Endothelial cell of umbilical vein (primary cell): ENCODE measurements around the gene B4GALNT3. TPM values are rescaled to one million over a fixed set of nuclear protein-coding genes. Genes with fewer than 3 reads are reported as not detected.

Experiments used
- BruUV-seq: library from RNA; stranded (reverse); fragments of 400-500 nt; replicated peaks from 2 replicates; lab custom pipeline; 2021; lab: Mats Ljungman, UMichigan
- CTCF ChIA-PET: fragments of 300-600, 350-600 bp; sonication (Branson Sonifier 250); formaldehyde crosslinking; loops from one replicate; lab custom pipeline; 2021; ENCODE audit warnings: antibody characterized with exemption, inconsistent platforms; lab: Charles Lee
- POLR2A ChIA-PET: fragments of 300-600, 350-600 bp; sonication (Branson Sonifier 250); formaldehyde crosslinking; loops from one replicate; lab custom pipeline; 2021; ENCODE audit warnings: antibody characterized with exemption, inconsistent platforms; lab: Charles Lee
- DNase-seq: peaks from one replicate; pipeline ENCODE4 v3.0.0-alpha.2; 2011; ENCODE audit warnings: low read depth, low spot score
- FAIRE-seq: peaks from 2 replicates; lab custom pipeline; 2011; peaks lifted over from hg19 to GRCh38; lab: Jason Lieb, UNC
- H2AFZ ChIP-seq: 2 replicates; pipeline ENCODE4 v1.6.0; 2012; ENCODE audit warnings: low read depth, low read length, control low read depth, inconsistent platforms
- H3K27ac ChIP-seq: 2 replicates; pipeline ENCODE4 v1.5.1; 2011; ENCODE audit warnings: low read depth, mild to moderate bottlenecking, control low read depth, low read length, moderate library complexity; ENCODE audit not compliant: insufficient read depth
- H3K27me3 ChIP-seq, 2 experiments: 2 replicates each; pipeline versions ENCODE4 v1.6.0 to v1.6.1; 2011; ENCODE audit warnings: low read length in 2 of 2, mixed read lengths in 1 of 2; ENCODE audit not compliant: control insufficient read depth in 2 of 2, insufficient read depth in 2 of 2
- H3K36me3 ChIP-seq, 2 experiments: 2 replicates in 1 of 2; 3 replicates in 1 of 2; pipeline ENCODE4 v1.5.1; 2011; ENCODE audit warnings: low read length in 2 of 2, mild to moderate bottlenecking in 1 of 2, moderate library complexity in 1 of 2; ENCODE audit not compliant: control insufficient read depth in 2 of 2, insufficient read depth in 2 of 2; ENCODE audit errors: extremely low read depth in 1 of 2
- H3K4me1 ChIP-seq: 3 replicates; pipeline ENCODE4 v1.5.1; 2011; ENCODE audit warnings: mild to moderate bottlenecking, low read length; ENCODE audit not compliant: control insufficient read depth, insufficient read depth; ENCODE audit errors: extremely low read depth
- H3K4me2 ChIP-seq: 2 replicates; pipeline ENCODE4 v1.6.1; 2011; ENCODE audit warnings: low read length, control low read depth, mixed read lengths; ENCODE audit not compliant: insufficient read depth
- H3K4me3 ChIP-seq, 3 experiments: fragments of 200-600 bp in 1 of 3; sonication (generic), shearing (Covaris generic) in 1 of 3; replicated peaks in 1 of 3; 2 replicates each; pipeline ENCODE4 v1.5.1; 2011 to 2016; ENCODE audit warnings: control low read depth in 3 of 3, low read length in 3 of 3, mild to moderate bottlenecking in 2 of 3, inconsistent platforms in 1 of 3, low read depth in 1 of 3, moderate library complexity in 1 of 3; ENCODE audit not compliant: insufficient read depth in 1 of 3
- H3K79me2 ChIP-seq: 2 replicates; pipeline ENCODE4 v1.6.0; 2012; ENCODE audit warnings: low read length, inconsistent platforms; ENCODE audit not compliant: control insufficient read depth, insufficient read depth
- H3K9ac ChIP-seq: replicated peaks from 2 replicates; pipeline ENCODE3; 2011; ENCODE audit warnings: low read length, control low read depth; ENCODE audit not compliant: insufficient read depth; ENCODE audit errors: extremely low read depth
- H3K9me1 ChIP-seq: replicated peaks from 3 replicates; pipeline ENCODE4 v1.6.0; 2011; ENCODE audit warnings: mild to moderate bottlenecking, low read length; ENCODE audit not compliant: control insufficient read depth, insufficient read depth; ENCODE audit errors: extremely low read depth
- H3K9me3 ChIP-seq: replicated peaks from 2 replicates; pipeline ENCODE4 v1.5.1; 2012; ENCODE audit warnings: low read length, inconsistent platforms; ENCODE audit not compliant: control insufficient read depth, insufficient read depth
- H4K20me1 ChIP-seq: replicated peaks from 2 replicates; pipeline ENCODE3; 2011; ENCODE audit warnings: mild to moderate bottlenecking, low read length; ENCODE audit not compliant: control insufficient read depth, insufficient read depth; ENCODE audit errors: extremely low read depth
- FOS ChIP-seq: IDR thresholded peaks from 2 replicates; pipeline ENCODE4 v1.6.1; 2011; ENCODE audit warnings: mild to moderate bottlenecking, low read length, moderate library complexity, borderline replicate concordance; ENCODE audit not compliant: insufficient read depth
- GATA2 ChIP-seq: IDR thresholded peaks from 2 replicates; pipeline ENCODE4 v1.7.0; 2011; ENCODE audit warnings: low read depth, mild to moderate bottlenecking, moderate library complexity, mixed read lengths, low read length; ENCODE audit not compliant: insufficient read length, insufficient read depth
- JUN ChIP-seq: IDR thresholded peaks from 2 replicates; pipeline ENCODE4 v1.6.1; 2011; ENCODE audit warnings: borderline replicate concordance, low read depth; ENCODE audit not compliant: insufficient read length, insufficient read depth
- POLR2AphosphoS5 ChIP-seq: IDR thresholded peaks from 2 replicates; pipeline ENCODE4 v1.6.1; 2012; ENCODE audit warnings: low read depth, mild to moderate bottlenecking, control low read depth, low read length, moderate library complexity; ENCODE audit not compliant: insufficient read depth
- dilution Hi-C: fragments of 300-500 bp; cut with MboI; formaldehyde crosslinking; loops from one replicate; pipeline ENCODE4 v1.15.0; 2019; ENCODE audit warnings: low sequenced_read_pairs; ENCODE audit not compliant: extremely low pct_ligation_motif_present
- intact Hi-C: fragments of 100-400 bp; cut with micrococcal nuclease; formaldehyde crosslinking; loops from one replicate; pipeline ENCODE4 v1.10.0; 2022
- polyA plus RNA-seq, 4 experiments: library from polyadenylated mRNA; depleted of rRNA in 3 of 4; stranded (reverse) in 3 of 4; unstranded in 1 of 4; fragments of >200 nt; gene quantifications; 2 replicates each; pipeline versions ENCODE4 v1.2.1 to v1.2.3, GENCODE V29; 2011 to 2012; ENCODE audit warnings: missing spikeins in 1 of 4
- total RNA-seq: library from RNA; stranded (reverse); gene quantifications from 2 replicates; pipeline ENCODE4 v1.2.3, GENCODE V29; 2021

The B4GALNT3 gene
- total and polyA plus RNA-seq, 2 donors (not counting 3 experiments of a cell fraction or from before 2014, with no cell fraction given), result 0.07 TPM; not detected in 1

GRCh38 chr12:538731-539539, 79.2 kb downstream of the B4GALNT3 start:
- no peak overlapping the region for H3K4me3 ChIP-seq
- BruUV-seq, result no TSS peak
- peaks cover 10% of the 10 kb centered on the region for H3K4me1 ChIP-seq
- no peaks in the 10 kb centered on the region for H3K36me3 ChIP-seq
- H3K9ac ChIP-seq, result no peak overlapping the region
- CTCF ChIA-PET, result interaction anchor here (0.6 to 8.1 kb wide), 9 partner anchors 8 to 1034 kb away, joined by 3 to 119 read pairs (median 4); no protein-coding TSS in a partner anchor
- POLR2A ChIA-PET, result interaction anchor here (2.3 kb wide), 1 partner anchor 29 kb away, joined by 6 read pairs; no protein-coding TSS in a partner anchor
- H3K27ac ChIP-seq, result no peak overlapping the region
- peak; percentile 80 for DNase-seq
- H4K20me1 ChIP-seq, result no peaks in the 10 kb centered on the region
- intact Hi-C loops (loop anchor here (1.0 to 2.0 kb wide), 2 partner anchors 30 to 96 kb away; no protein-coding TSS in a partner anchor), dilution Hi-C loops (no loop called here)
- H3K9me1 ChIP-seq, result no peaks in the 10 kb centered on the region
- TF ChIP-seq FOS (peak; percentile 42), GATA2 (peak; percentile 55), JUN (no peak), POLR2AphosphoS5 (peak; percentile 40)
- H3K9me3 ChIP-seq, result no peaks in the 10 kb centered on the region
- H3K79me2 ChIP-seq, result no peaks in the 10 kb centered on the region
- H3K27me3 ChIP-seq, result peaks cover 14 to 15% of the 10 kb centered on the region in 2 experiments
- peak; percentile 94 for FAIRE-seq
- H3K4me2 ChIP-seq, result peak overlapping the region; percentile 6
- no peak overlapping the region for H2AFZ ChIP-seq
